Lung (tissue), 12 donors: Measurements from ENCODE around the gene MUC5B. TPM values are rescaled to one million over a fixed set of nuclear protein-coding genes. Genes with fewer than 3 reads are reported as not detected.

Experiments used
- ATAC-seq: fragments of 200-7000 bp; cut with Tn5 transposase; one replicate; pipeline ENCODE4 v1.9.1; 2020; ENCODE audit warnings: moderate number of reproducible peaks; ENCODE audit not compliant: insufficient read depth, low FRiP score
- DNase-seq, 3 donors: peaks; one replicate each; pipeline ENCODE4 v3.0.0-alpha.2; 2013 to 2017
- H3K27ac ChIP-seq, 2 donors: one replicate each; pipeline ENCODE4 v1.5.1; 2013; ENCODE audit warnings: mild to moderate bottlenecking in 2 of 2, moderate library complexity in 2 of 2, control low read depth in 1 of 2, inconsistent platforms in 1 of 2, low read depth in 1 of 2, low read length in 1 of 2
- H3K27me3 ChIP-seq, 3 donors: one replicate each; pipeline ENCODE4 v1.5.1; 2013; ENCODE audit warnings: low read length in 2 of 3; ENCODE audit not compliant: control insufficient read depth in 3 of 3, insufficient read depth in 3 of 3
- H3K36me3 ChIP-seq, 4 donors: one replicate each; pipeline ENCODE4 v1.5.1; 2013; ENCODE audit warnings: low read length in 4 of 4, mild to moderate bottlenecking in 1 of 4, moderate library complexity in 1 of 4; ENCODE audit not compliant: control insufficient read depth in 4 of 4, insufficient read depth in 4 of 4
- H3K4me1 ChIP-seq, 5 donors: one replicate each; pipeline ENCODE4 v1.5.1; 2013; ENCODE audit warnings: low read length in 5 of 5, mild to moderate bottlenecking in 2 of 5, moderate library complexity in 1 of 5; ENCODE audit not compliant: control insufficient read depth in 5 of 5, insufficient read depth in 5 of 5
- H3K4me3 ChIP-seq: one replicate; pipeline ENCODE4 v1.5.1; 2013; ENCODE audit warnings: mild to moderate bottlenecking, control low read depth, moderate library complexity
- H3K9ac ChIP-seq, 2 donors: one replicate each; pipeline ENCODE4 v1.5.1; 2013; ENCODE audit warnings: low read length in 2 of 2, control low read depth in 1 of 2; ENCODE audit not compliant: insufficient read depth in 1 of 2
- H3K9me3 ChIP-seq, 4 donors: one replicate each; pipeline ENCODE4 v1.5.1; 2013; ENCODE audit warnings: low read length in 3 of 4, mild to moderate bottlenecking in 1 of 4, moderate library complexity in 1 of 4; ENCODE audit not compliant: control insufficient read depth in 4 of 4, insufficient read depth in 3 of 4
- CTCF ChIP-seq: IDR thresholded peaks from 2 replicates; pipeline ENCODE4 v1.5.1; 2012; ENCODE audit warnings: mild to moderate bottlenecking; ENCODE audit errors: control extremely low read depth, extremely low read depth
- WGBS, 2 donors: extraction: QIAGEN DNeasy Blood & Tissue Kit; methylation state at CpG; one replicate each; pipeline ENCODE4 v1.1.7; 2013; 5-methylcytosine and 5-hydroxymethylcytosine counted together
- polyA plus RNA-seq, 2 donors: library from polyadenylated mRNA; stranded (reverse); fragments of 200-250 nt; gene quantifications; one replicate each; pipeline ENCODE4 v1.2.1, GENCODE V29; 2013
- total RNA-seq, 2 donors: library from RNA; depleted of rRNA in 1 of 2; stranded (reverse); fragments of >200 nt in 1 of 2; gene quantifications; one replicate each; pipeline ENCODE4 v1.2.1, GENCODE V29; 2014 to 2021
- donor health status: control.
- donor health status: control.
- donor health status: Bipolar disorder and iron deficiency.
- donor health status: healthy.
- donor health status: DM: yes; HTN: yes; CAD: no.

Gene MUC5B
- total and polyA plus RNA-seq, 4 donors: 5.6 to 181 (median 28.2) TPM

- ATAC-seq (no peak), DNase-seq (no peak)
- no peaks in the 10 kb centered on the region for H3K36me3 ChIP-seq
- H3K27ac ChIP-seq: no peak overlapping the region
- no peak overlapping the region for H3K9ac ChIP-seq
- H3K9me3 ChIP-seq: peaks cover 0 to 5% (median 0%) of the 10 kb centered on the region in 4 donors
- H3K4me3 ChIP-seq: no peak overlapping the region
- no peaks in the 10 kb centered on the region for H3K27me3 ChIP-seq
- no peaks in the 10 kb centered on the region for H3K4me1 ChIP-seq
- 85 to 87% methylated on average over 19 of the region's 19 CpGs for WGBS, 2 donors
- TF ChIP-seq CTCF: no peak
Measured at GRCh38 chr11:1254733-1255132, 31.9 kb downstream of the MUC5B start.

- no peaks in the 10 kb centered on the region for H3K4me1 ChIP-seq
- 77 to 88% methylated on average over 24 of the region's 24 CpGs for WGBS, 2 donors
- no peak overlapping the region for H3K4me3 ChIP-seq
- no peak for TF ChIP-seq CTCF
- peaks cover 0 to 5% (median 0%) of the 10 kb centered on the region in 4 donors for H3K9me3 ChIP-seq
- H3K9ac ChIP-seq: no peak overlapping the region
- H3K36me3 ChIP-seq: no peaks in the 10 kb centered on the region
- DNase-seq: no peak
- H3K27me3 ChIP-seq: no peaks in the 10 kb centered on the region
- no peak overlapping the region for H3K27ac ChIP-seq
- ATAC-seq: no peak
Measured at GRCh38 chr11:1255151-1255550, 32.3 kb downstream of the MUC5B start.

- no peak overlapping the region for H3K27ac ChIP-seq
- 44 to 80% methylated on average over 15 to 26 of the region's 26 CpGs for WGBS, 2 donors
- no peaks in the 10 kb centered on the region for H3K36me3 ChIP-seq
- H3K4me1 ChIP-seq: no peaks in the 10 kb centered on the region
- peaks cover 0 to 3% (median 0%) of the 10 kb centered on the region in 4 donors for H3K9me3 ChIP-seq
- H3K9ac ChIP-seq: no peak overlapping the region
- no peak for ATAC-seq
- no peak for DNase-seq
- no peak for TF ChIP-seq CTCF
- H3K27me3 ChIP-seq: no peaks in the 10 kb centered on the region
- no peak overlapping the region for H3K4me3 ChIP-seq
Measured at GRCh38 chr11:1256257-1257045, 33.6 kb downstream of the MUC5B start.
